Lung (tissue), 12 donors: ENCODE results near the gene TBC1D22A. TPM values are rescaled to one million over a fixed set of nuclear protein-coding genes. Genes with fewer than 3 reads are reported as not detected.

ENCODE experiments used
- ATAC-seq: fragments of 200-7000 bp; cut with Tn5 transposase; one replicate; pipeline ENCODE4 v1.9.1; 2020; ENCODE audit warnings: moderate number of reproducible peaks; ENCODE audit not compliant: insufficient read depth, low FRiP score
- DNase-seq, 3 donors: peaks; one replicate each; pipeline ENCODE4 v3.0.0-alpha.2; 2013 to 2017
- H3K27ac ChIP-seq, 2 donors: one replicate each; pipeline ENCODE4 v1.5.1; 2013; ENCODE audit warnings: mild to moderate bottlenecking in 2 of 2, moderate library complexity in 2 of 2, control low read depth in 1 of 2, inconsistent platforms in 1 of 2, low read depth in 1 of 2, low read length in 1 of 2
- H3K27me3 ChIP-seq, 3 donors: one replicate each; pipeline ENCODE4 v1.5.1; 2013; ENCODE audit warnings: low read length in 2 of 3; ENCODE audit not compliant: control insufficient read depth in 3 of 3, insufficient read depth in 3 of 3
- H3K36me3 ChIP-seq, 4 donors: one replicate each; pipeline ENCODE4 v1.5.1; 2013; ENCODE audit warnings: low read length in 4 of 4, mild to moderate bottlenecking in 1 of 4, moderate library complexity in 1 of 4; ENCODE audit not compliant: control insufficient read depth in 4 of 4, insufficient read depth in 4 of 4
- H3K4me1 ChIP-seq, 5 donors: one replicate each; pipeline ENCODE4 v1.5.1; 2013; ENCODE audit warnings: low read length in 5 of 5, mild to moderate bottlenecking in 2 of 5, moderate library complexity in 1 of 5; ENCODE audit not compliant: control insufficient read depth in 5 of 5, insufficient read depth in 5 of 5
- H3K4me3 ChIP-seq: one replicate; pipeline ENCODE4 v1.5.1; 2013; ENCODE audit warnings: mild to moderate bottlenecking, control low read depth, moderate library complexity
- H3K9ac ChIP-seq, 2 donors: one replicate each; pipeline ENCODE4 v1.5.1; 2013; ENCODE audit warnings: low read length in 2 of 2, control low read depth in 1 of 2; ENCODE audit not compliant: insufficient read depth in 1 of 2
- H3K9me3 ChIP-seq, 4 donors: one replicate each; pipeline ENCODE4 v1.5.1; 2013; ENCODE audit warnings: low read length in 3 of 4, mild to moderate bottlenecking in 1 of 4, moderate library complexity in 1 of 4; ENCODE audit not compliant: control insufficient read depth in 4 of 4, insufficient read depth in 3 of 4
- CTCF ChIP-seq: IDR thresholded peaks from 2 replicates; pipeline ENCODE4 v1.5.1; 2012; ENCODE audit warnings: mild to moderate bottlenecking; ENCODE audit errors: control extremely low read depth, extremely low read depth
- WGBS, 2 donors: extraction: QIAGEN DNeasy Blood & Tissue Kit; methylation state at CpG; one replicate each; pipeline ENCODE4 v1.1.7; 2013; 5-methylcytosine and 5-hydroxymethylcytosine counted together
- polyA plus RNA-seq, 2 donors: library from polyadenylated mRNA; stranded (reverse); fragments of 200-250 nt; gene quantifications; one replicate each; pipeline ENCODE4 v1.2.1, GENCODE V29; 2013
- total RNA-seq, 2 donors: library from RNA; depleted of rRNA in 1 of 2; stranded (reverse); fragments of >200 nt in 1 of 2; gene quantifications; one replicate each; pipeline ENCODE4 v1.2.1, GENCODE V29; 2014 to 2021
- donor health status: control.
- donor health status: control.
- donor health status: Bipolar disorder and iron deficiency.
- donor health status: healthy.
- donor health status: DM: yes; HTN: yes; CAD: no.

The TBC1D22A gene
- total and polyA plus RNA-seq, 4 donors, result 20.2 to 38.4 (median 21.0) TPM

- peak overlapping the region in 1 of 2 donors; percentile 71 for H3K27ac ChIP-seq
- ATAC-seq, result no peak
- no peak for TF ChIP-seq CTCF
- no peak overlapping the region for H3K9ac ChIP-seq
- H3K27me3 ChIP-seq, result no peaks in the 10 kb centered on the region
- no peak for DNase-seq
- no peaks in the 10 kb centered on the region for H3K9me3 ChIP-seq
- H3K4me1 ChIP-seq, result peaks cover 0 to 7% (median 4%) of the 10 kb centered on the region in 5 donors
- no peak overlapping the region for H3K4me3 ChIP-seq
- peaks cover 0 to 20% (median 14%) of the 10 kb centered on the region in 4 donors for H3K36me3 ChIP-seq
- WGBS, 2 donors, result 89 to 94% methylated on average over 13 of the region's 13 CpGs
Observed at GRCh38 chr22:46802608-46803027, 40.2 kb downstream of the TBC1D22A start.

GRCh38 chr22:46803031-46803880 is 40.8 kb downstream of the TBC1D22A start:
- H3K4me3 ChIP-seq, result no peak overlapping the region
- no peaks in the 10 kb centered on the region for H3K27me3 ChIP-seq
- ATAC-seq, result peak; percentile 55
- peak in 2 of 3 donors; percentile 11 to 39 for DNase-seq
- WGBS, 2 donors, result 32 to 35% methylated on average over 28 of the region's 28 CpGs
- no peaks in the 10 kb centered on the region for H3K9me3 ChIP-seq
- peaks cover 0 to 7% (median 4%) of the 10 kb centered on the region in 5 donors for H3K4me1 ChIP-seq
- no peak overlapping the region for H3K27ac ChIP-seq
- H3K9ac ChIP-seq, result no peak overlapping the region
- peak; percentile 78 for TF ChIP-seq CTCF
- peaks cover 0 to 14% (median 13%) of the 10 kb centered on the region in 4 donors for H3K36me3 ChIP-seq

- Histone ChIP-seq H3K4me1 (peaks cover 0 to 4% (median 2%) of the 10 kb centered on the region in 5 donors), H3K9me3 (no peaks in the 10 kb centered on the region), H3K27me3 (no peaks in the 10 kb centered on the region), H3K4me3 (no peak overlapping the region), H3K36me3 (peaks cover 0 to 13% (median 12%) of the 10 kb centered on the region in 4 donors), H3K27ac (no peak overlapping the region), H3K9ac (no peak overlapping the region)
- TF ChIP-seq CTCF, result no peak
- no peak for ATAC-seq
- 83 to 91% methylated on average over 10 of the region's 10 CpGs for WGBS, 2 donors
- DNase-seq, result no peak
Observed at GRCh38 chr22:46803936-46804335, 41.5 kb downstream of the TBC1D22A start.
